HepG2 (cell line): ENCODE data around the gene CRY1. TPM values are rescaled to one million over a fixed set of nuclear protein-coding genes. Genes with fewer than 3 reads are reported as not detected.

Source experiments
- DBP ChIP-seq: sonication (generic); formaldehyde crosslinking; IDR thresholded peaks from 2 replicates; pipeline ENCODE4 v1.4.0; 2020; ENCODE audit warnings: missing genetic modification reagents; ENCODE audit errors: not compliant biosample characterization
- GRHL1 ChIP-seq: sonication (generic); formaldehyde crosslinking; conservative IDR thresholded peaks from 2 replicates; pipeline ENCODE4 v1.8.0; 2022; ENCODE audit warnings: missing genetic modification reagents
- ISX ChIP-seq: sonication (generic); formaldehyde crosslinking; conservative IDR thresholded peaks from 2 replicates; pipeline ENCODE4 v1.5.0; 2020; ENCODE audit warnings: missing genetic modification reagents
- RCOR2 ChIP-seq: IDR thresholded peaks from 2 replicates; pipeline ENCODE4 v1.6.1; 2016; ENCODE audit warnings: missing biosample characterization, missing genetic modification reagents
- SRSF4 ChIP-seq: fragments of 200-400 bp; formaldehyde crosslinking; IDR thresholded peaks from one replicate; pipeline ENCODE4 v1.6.1; 2018; ENCODE audit warnings: mild to moderate bottlenecking, low read depth, low read length, moderate library complexity; ENCODE audit not compliant: poor library complexity, severe bottlenecking
- SYNCRIP ChIP-seq: fragments of 200-400 bp; formaldehyde crosslinking; IDR thresholded peaks from 2 replicates; pipeline ENCODE4 v1.6.1; 2018; ENCODE audit warnings: mild to moderate bottlenecking, low read depth, low read length; ENCODE audit not compliant: insufficient read depth
- TCF7L2 ChIP-seq: IDR thresholded peaks from 2 replicates; pipeline ENCODE4 v1.6.1; 2011; ENCODE audit warnings: mild to moderate bottlenecking, low read depth, low read length, moderate library complexity
- TEAD2 ChIP-seq: sonication (generic); formaldehyde crosslinking; IDR thresholded peaks from 2 replicates; pipeline ENCODE4 v1.9.0; 2021; ENCODE audit warnings: missing genetic modification reagents
- ZNF678 ChIP-seq: sonication (generic); formaldehyde crosslinking; IDR thresholded peaks from 2 replicates; pipeline ENCODE4 v1.4.0; 2020; ENCODE audit warnings: mild to moderate bottlenecking, missing genetic modification reagents
- ZNF781 ChIP-seq: sonication (generic); formaldehyde crosslinking; IDR thresholded peaks from 2 replicates; pipeline ENCODE4 v1.5.1; 2020; ENCODE audit warnings: borderline replicate concordance, mild to moderate bottlenecking, missing genetic modification reagents; ENCODE audit errors: not compliant biosample characterization
- ZNF850 ChIP-seq: sonication (generic); formaldehyde crosslinking; conservative IDR thresholded peaks from 2 replicates; pipeline ENCODE4 v1.9.0; 2021; ENCODE audit warnings: mild to moderate bottlenecking, missing genetic modification reagents
- ZXDC ChIP-seq: sonication (generic); formaldehyde crosslinking; IDR thresholded peaks from 2 replicates; pipeline ENCODE4 v1.5.0; 2020; ENCODE audit warnings: mild to moderate bottlenecking, missing genetic modification reagents
- polyA plus RNA-seq, 8 experiments: library from polyadenylated mRNA; depleted of rRNA in 3 of 8; stranded (reverse) in 7 of 8; unstranded in 1 of 8; fragments of >200 nt; fragmentation: Illumina TruSeq in 4 of 8; extraction: Trizol in 4 of 8; gene quantifications; 2 replicates each; pipeline versions ENCODE4 v1.2.1 to v1.2.3, GENCODE V29; 2011 to 2016; ENCODE audit warnings: low read depth in 4 of 8, missing spikeins in 1 of 8, mixed read lengths in 1 of 8; ENCODE audit not compliant: insufficient read depth in 1 of 8
- total RNA-seq, 5 experiments: library from RNA; depleted of rRNA; stranded (reverse); fragments of >200 nt; fragmentation: Illumina TruSeq; extraction: Trizol; gene quantifications; 2 replicates each; pipeline ENCODE4 v1.2.3, GENCODE V29; 2016; ENCODE audit warnings: low read depth in 1 of 5
- TF ChIP-seq, protein P1 (sequence below), 2 experiments: sonication (generic) in 1 of 2; formaldehyde crosslinking in 1 of 2; IDR thresholded peaks; 2 replicates each; pipeline versions ENCODE4 v1.4.0 to v1.6.1; 2018 to 2020; ENCODE audit warnings: missing genetic modification reagents in 2 of 2, borderline replicate concordance in 1 of 2, low read depth in 1 of 2, mild to moderate bottlenecking in 1 of 2, missing biosample characterization in 1 of 2
- TF ChIP-seq, protein P2 (sequence below): IDR thresholded peaks from 2 replicates; pipeline ENCODE4 v1.6.1; 2016; ENCODE audit warnings: mild to moderate bottlenecking
- TF ChIP-seq, protein P3 (sequence below): sonication (generic); formaldehyde crosslinking; IDR thresholded peaks from 2 replicates; pipeline ENCODE4 v1.5.1; 2020; ENCODE audit warnings: missing genetic modification reagents, mild to moderate bottlenecking, borderline replicate concordance

Gene CRY1
- total and polyA plus RNA-seq, 2 of the 13 experiments (the other 11 are each of a cell fraction or from before 2014, with no cell fraction given): 11.4 to 13.9 TPM

- TF ChIP-seq, protein P1, sequence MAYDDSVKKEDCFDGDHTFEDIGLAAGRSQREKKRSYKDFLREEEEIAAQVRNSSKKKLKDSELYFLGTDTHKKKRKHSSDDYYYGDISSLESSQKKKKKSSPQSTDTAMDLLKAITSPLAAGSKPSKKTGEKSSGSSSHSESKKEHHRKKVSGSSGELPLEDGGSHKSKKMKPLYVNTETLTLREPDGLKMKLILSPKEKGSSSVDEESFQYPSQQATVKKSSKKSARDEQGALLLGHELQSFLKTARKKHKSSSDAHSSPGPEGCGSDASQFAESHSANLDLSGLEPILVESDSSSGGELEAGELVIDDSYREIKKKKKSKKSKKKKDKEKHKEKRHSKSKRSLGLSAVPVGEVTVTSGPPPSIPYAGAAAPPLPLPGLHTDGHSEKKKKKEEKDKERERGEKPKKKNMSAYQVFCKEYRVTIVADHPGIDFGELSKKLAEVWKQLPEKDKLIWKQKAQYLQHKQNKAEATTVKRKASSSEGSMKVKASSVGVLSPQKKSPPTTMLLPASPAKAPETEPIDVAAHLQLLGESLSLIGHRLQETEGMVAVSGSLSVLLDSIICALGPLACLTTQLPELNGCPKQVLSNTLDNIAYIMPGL (CRISPR knock-in tag; IDR thresholded peaks at IDR 0.05; ENCODE audit: borderline replicate concordance in 1 of 2, low read depth in 1 of 2): peak; percentile 67; a peak in 3 of 4 replicates
- TF ChIP-seq ZXDC (CRISPR knock-in tag): no peak
- no peak for TF ChIP-seq SYNCRIP
- TF ChIP-seq DBP: peak; percentile 43
- TF ChIP-seq GRHL1: no peak
- TF ChIP-seq SRSF4: no peak
- TF ChIP-seq TCF7L2: no peak
- no peak for TF ChIP-seq ISX (CRISPR knock-in tag)
- TF ChIP-seq, protein P2, sequence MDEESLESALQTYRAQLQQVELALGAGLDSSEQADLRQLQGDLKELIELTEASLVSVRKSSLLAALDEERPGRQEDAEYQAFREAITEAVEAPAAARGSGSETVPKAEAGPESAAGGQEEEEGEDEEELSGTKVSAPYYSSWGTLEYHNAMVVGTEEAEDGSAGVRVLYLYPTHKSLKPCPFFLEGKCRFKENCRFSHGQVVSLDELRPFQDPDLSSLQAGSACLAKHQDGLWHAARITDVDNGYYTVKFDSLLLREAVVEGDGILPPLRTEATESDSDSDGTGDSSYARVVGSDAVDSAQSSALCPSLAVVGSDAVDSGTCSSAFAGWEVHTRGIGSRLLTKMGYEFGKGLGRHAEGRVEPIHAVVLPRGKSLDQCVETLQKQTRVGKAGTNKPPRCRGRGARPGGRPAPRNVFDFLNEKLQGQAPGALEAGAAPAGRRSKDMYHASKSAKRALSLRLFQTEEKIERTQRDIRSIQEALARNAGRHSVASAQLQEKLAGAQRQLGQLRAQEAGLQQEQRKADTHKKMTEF (CRISPR knock-in tag): peak; percentile 73
- no peak for TF ChIP-seq ZNF781
- TF ChIP-seq ZNF850 (CRISPR knock-in tag): no peak; the same call in 1 of the 2 replicates
- TF ChIP-seq ZNF678 (CRISPR knock-in tag): no peak
- TF ChIP-seq TEAD2 (CRISPR knock-in tag): no peak
- TF ChIP-seq RCOR2 (CRISPR knock-in tag): no peak
- TF ChIP-seq, protein P3, sequence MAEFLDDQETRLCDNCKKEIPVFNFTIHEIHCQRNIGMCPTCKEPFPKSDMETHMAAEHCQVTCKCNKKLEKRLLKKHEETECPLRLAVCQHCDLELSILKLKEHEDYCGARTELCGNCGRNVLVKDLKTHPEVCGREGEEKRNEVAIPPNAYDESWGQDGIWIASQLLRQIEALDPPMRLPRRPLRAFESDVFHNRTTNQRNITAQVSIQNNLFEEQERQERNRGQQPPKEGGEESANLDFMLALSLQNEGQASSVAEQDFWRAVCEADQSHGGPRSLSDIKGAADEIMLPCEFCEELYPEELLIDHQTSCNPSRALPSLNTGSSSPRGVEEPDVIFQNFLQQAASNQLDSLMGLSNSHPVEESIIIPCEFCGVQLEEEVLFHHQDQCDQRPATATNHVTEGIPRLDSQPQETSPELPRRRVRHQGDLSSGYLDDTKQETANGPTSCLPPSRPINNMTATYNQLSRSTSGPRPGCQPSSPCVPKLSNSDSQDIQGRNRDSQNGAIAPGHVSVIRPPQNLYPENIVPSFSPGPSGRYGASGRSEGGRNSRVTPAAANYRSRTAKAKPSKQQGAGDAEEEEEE (CRISPR knock-in tag): peak; percentile 62; the same call in 1 of the 2 replicates
These were observed at the start of gene CRY1 (continued) for GRCh38 chr12:107093417-107094182.
